Fibroblast of mammary gland (primary cell): ENCODE data around the gene TOPBP1.

ENCODE experiments used
- DNase-seq: peaks from one replicate; pipeline ENCODE4 v3.0.0-alpha.2; 2010; ENCODE audit warnings: low read depth
- H3K4me3 ChIP-seq: 2 replicates; pipeline ENCODE4 v1.5.1; 2011; ENCODE audit warnings: low read depth, mild to moderate bottlenecking, low read length, moderate library complexity; ENCODE audit not compliant: control insufficient read depth
- CTCF ChIP-seq: conservative IDR thresholded peaks from 2 replicates; pipeline ENCODE4 v1.5.1; 2011; ENCODE audit warnings: low read depth, low read length, inconsistent platforms; ENCODE audit not compliant: control insufficient read depth, insufficient read depth

The TOPBP1 gene

GRCh38 chr3:133661454-133662277 is at the start of gene TOPBP1:
Gene TOPBP1 (minus strand): TSS chr3:133661941. CDS start chr3:133661127, 814 bp downstream.
- no peak for TF ChIP-seq CTCF
- peak; percentile 61 for DNase-seq
- peak within 1 kb of the TSS; percentile 90 for H3K4me3 ChIP-seq

- DNase-seq = no peak
- TF ChIP-seq CTCF = no peak
- H3K4me3 ChIP-seq = no peak overlapping the region
Observed at GRCh38 chr3:133711013-133711412, 49.3 kb upstream of the TOPBP1 start.

GRCh38 chr3:133709139-133709750 is 47.5 kb upstream of the TOPBP1 start:
- H3K4me3 ChIP-seq = no peak overlapping the region
- no peak for TF ChIP-seq CTCF

GRCh38 chr3:133706033-133706432 is 44.3 kb upstream of the TOPBP1 start:
- no peak for DNase-seq
- TF ChIP-seq CTCF = no peak
- no peak overlapping the region for H3K4me3 ChIP-seq

More at GRCh38 chr3:133709139-133709750, 47.5 kb upstream of the TOPBP1 start:
- DNase-seq = no peak

GRCh38 chr3:133703915-133704314 is 42.2 kb upstream of the TOPBP1 start:
- TF ChIP-seq CTCF = no peak
- no peak overlapping the region for H3K4me3 ChIP-seq
- DNase-seq = no peak

- DNase-seq = no peak
- no peak overlapping the region for H3K4me3 ChIP-seq
- TF ChIP-seq CTCF = no peak
Observed at GRCh38 chr3:133701435-133702358, 40.0 kb upstream of the TOPBP1 start.
